NCI-H187 treated with DMSO at 0.1 percent for 48 hours (cell line): Measurements from ENCODE around the gene CAMK2G.

Experiments
- DNase-seq: peaks from one replicate; lab custom pipeline; 2025; lab: John Stamatoyannopoulos, UW

Gene CAMK2G

GRCh38 chr10:73863039-73863817 lies 11.1 kb downstream of the CAMK2G start:
- DNase-seq = no peak

GRCh38 chr10:73862011-73862410 lies 12.3 kb downstream of the CAMK2G start:
- DNase-seq = no peak

GRCh38 chr10:73859784-73860491 lies 14.4 kb downstream of the CAMK2G start:
- no peak for DNase-seq

GRCh38 chr10:73859428-73859783 lies 14.9 kb downstream of the CAMK2G start:
- DNase-seq = no peak

- DNase-seq = no peak
These were observed 15.5 kb downstream of the CAMK2G start for GRCh38 chr10:73858750-73859427.

GRCh38 chr10:73858013-73858708 lies 16.2 kb downstream of the CAMK2G start:
- no peak for DNase-seq

- DNase-seq = no peak
These were observed 16.9 kb downstream of the CAMK2G start for GRCh38 chr10:73857446-73857845.

GRCh38 chr10:73856261-73856660 lies 18.1 kb downstream of the CAMK2G start:
- no peak for DNase-seq

- DNase-seq = no peak
These were observed 18.9 kb downstream of the CAMK2G start for GRCh38 chr10:73855413-73855812.

- no peak for DNase-seq
These were observed 20.0 kb downstream of the CAMK2G start for GRCh38 chr10:73854310-73854709.

GRCh38 chr10:73853196-73853595 lies 21.2 kb downstream of the CAMK2G start:
- DNase-seq = no peak

- no peak for DNase-seq
These were observed 23.4 kb downstream of the CAMK2G start for GRCh38 chr10:73850863-73851461.

- DNase-seq = no peak
These were observed 24.1 kb downstream of the CAMK2G start for GRCh38 chr10:73850211-73850610.

- no peak for DNase-seq
These were observed 25.4 kb downstream of the CAMK2G start for GRCh38 chr10:73848821-73849489.

- DNase-seq = no peak
These were observed 27.3 kb downstream of the CAMK2G start for GRCh38 chr10:73847031-73847430.

GRCh38 chr10:73843261-73843660 lies 31.1 kb downstream of the CAMK2G start:
- no peak for DNase-seq

GRCh38 chr10:73842349-73842748 lies 32.0 kb downstream of the CAMK2G start:
- DNase-seq = no peak

GRCh38 chr10:73841526-73842285 lies 32.6 kb downstream of the CAMK2G start:
- no peak for DNase-seq

- DNase-seq = no peak
These were observed 33.3 kb downstream of the CAMK2G start for GRCh38 chr10:73841061-73841421.

GRCh38 chr10:73840403-73841060 lies 33.8 kb downstream of the CAMK2G start:
- DNase-seq = no peak
